Activated T-helper 1 cell treated with anti-CD3 and anti-CD28 coated beads, Interleukin-12 subunit alpha, Interleukin-12 subunit beta, Interleukin-2, Interleukin-4 antibody, amounts not matched to agents 30 ng/mL and 10 ng/mL and 1 ng/mL, durations not matched to agents 14 hours and 24 hours and 36 hours (primary cell): ENCODE data around the gene PLEKHA7. TPM values are rescaled to one million over a fixed set of nuclear protein-coding genes. Genes with fewer than 3 reads are reported as not detected.

ENCODE experiments used
- DNase-seq: peaks from one replicate; pipeline ENCODE4 v3.0.0; 2021; ENCODE audit warnings: low spot score
- H3K27ac Mint-ChIP-seq: one replicate; pipeline ENCODE4 v1.8.0; 2021; ENCODE audit warnings: mild to moderate bottlenecking, mixed read lengths
- H3K27me3 Mint-ChIP-seq: one replicate; pipeline ENCODE4 v1.8.0; 2022; ENCODE audit warnings: mild to moderate bottlenecking, moderate library complexity, mixed read lengths; ENCODE audit not compliant: insufficient read depth
- H3K36me3 Mint-ChIP-seq: one replicate; pipeline ENCODE4 v1.8.0; 2021; ENCODE audit warnings: low read depth, mixed read lengths
- H3K4me1 Mint-ChIP-seq: one replicate; pipeline ENCODE4 v1.8.0; 2021; ENCODE audit warnings: low read depth, mixed read lengths
- H3K4me3 Mint-ChIP-seq: one replicate; pipeline ENCODE4 v1.8.0; 2021; ENCODE audit warnings: mild to moderate bottlenecking, moderate library complexity, mixed read lengths
- H3K9me3 Mint-ChIP-seq: one replicate; pipeline ENCODE4 v1.8.0; 2021; ENCODE audit warnings: mixed read lengths
- intact Hi-C: fragments of 100-400 bp; cut with micrococcal nuclease; formaldehyde crosslinking; loops from one replicate; pipeline ENCODE4 v1.15.1; 2024
- total RNA-seq: library from RNA; stranded (reverse); gene quantifications from 2 replicates; pipeline ENCODE4 v1.2.3, GENCODE V29; 2022

The PLEKHA7 gene
- total RNA-seq, 1 donor from 2014 or later: 10.3 TPM

GRCh38 chr11:16844268-16844771 is 169.9 kb downstream of the PLEKHA7 start:
- DNase-seq: no peak
- no peaks in the 10 kb centered on the region for H3K9me3 Mint-ChIP-seq
- no peaks in the 10 kb centered on the region for H3K36me3 Mint-ChIP-seq
- H3K4me1 Mint-ChIP-seq: no peaks in the 10 kb centered on the region
- peaks cover 2% of the 10 kb centered on the region for H3K27me3 Mint-ChIP-seq
- no peak overlapping the region for H3K27ac Mint-ChIP-seq
- intact Hi-C loops: no loop called here
- no peak overlapping the region for H3K4me3 Mint-ChIP-seq

GRCh38 chr11:16843294-16843693 is 170.9 kb downstream of the PLEKHA7 start:
- no peaks in the 10 kb centered on the region for H3K27me3 Mint-ChIP-seq
- no peaks in the 10 kb centered on the region for H3K36me3 Mint-ChIP-seq
- H3K27ac Mint-ChIP-seq: no peak overlapping the region
- H3K4me1 Mint-ChIP-seq: no peaks in the 10 kb centered on the region
- no peak for DNase-seq
- no peak overlapping the region for H3K4me3 Mint-ChIP-seq
- intact Hi-C loops: no loop called here
- no peaks in the 10 kb centered on the region for H3K9me3 Mint-ChIP-seq

- intact Hi-C loops: no loop called here
- Mint-ChIP-seq H3K4me1 (no peaks in the 10 kb centered on the region), H3K27ac (no peak overlapping the region), H3K4me3 (no peak overlapping the region), H3K9me3 (no peaks in the 10 kb centered on the region), H3K36me3 (no peaks in the 10 kb centered on the region), H3K27me3 (no peaks in the 10 kb centered on the region)
- no peak for DNase-seq
Measured at GRCh38 chr11:16841984-16842383, 172.2 kb downstream of the PLEKHA7 start.

- H3K9me3 Mint-ChIP-seq: no peaks in the 10 kb centered on the region
- no peaks in the 10 kb centered on the region for H3K4me1 Mint-ChIP-seq
- H3K27me3 Mint-ChIP-seq: no peaks in the 10 kb centered on the region
- intact Hi-C loops: no loop called here
- no peak for DNase-seq
- no peak overlapping the region for H3K4me3 Mint-ChIP-seq
- H3K36me3 Mint-ChIP-seq: no peaks in the 10 kb centered on the region
- no peak overlapping the region for H3K27ac Mint-ChIP-seq
Measured at GRCh38 chr11:16841481-16841880, 172.7 kb downstream of the PLEKHA7 start.

GRCh38 chr11:16840951-16841350 is 173.3 kb downstream of the PLEKHA7 start:
- no peaks in the 10 kb centered on the region for H3K4me1 Mint-ChIP-seq
- no peak for DNase-seq
- peaks cover 1% of the 10 kb centered on the region for H3K27me3 Mint-ChIP-seq
- H3K27ac Mint-ChIP-seq: no peak overlapping the region
- H3K4me3 Mint-ChIP-seq: no peak overlapping the region
- H3K9me3 Mint-ChIP-seq: no peaks in the 10 kb centered on the region
- intact Hi-C loops: no loop called here
- H3K36me3 Mint-ChIP-seq: no peaks in the 10 kb centered on the region

- H3K27me3 Mint-ChIP-seq: peaks cover 1% of the 10 kb centered on the region
- H3K36me3 Mint-ChIP-seq: no peaks in the 10 kb centered on the region
- no peaks in the 10 kb centered on the region for H3K9me3 Mint-ChIP-seq
- no peak overlapping the region for H3K4me3 Mint-ChIP-seq
- intact Hi-C loops: no loop called here
- H3K4me1 Mint-ChIP-seq: no peaks in the 10 kb centered on the region
- no peak overlapping the region for H3K27ac Mint-ChIP-seq
- DNase-seq: no peak
Measured at GRCh38 chr11:16839821-16840220, 174.4 kb downstream of the PLEKHA7 start.

- no peak for DNase-seq
- Mint-ChIP-seq H3K4me3 (no peak overlapping the region), H3K9me3 (no peaks in the 10 kb centered on the region), H3K27ac (no peak overlapping the region), H3K27me3 (peaks cover 1% of the 10 kb centered on the region), H3K4me1 (no peaks in the 10 kb centered on the region), H3K36me3 (no peaks in the 10 kb centered on the region)
- intact Hi-C loops: no loop called here
Measured at GRCh38 chr11:16834384-16834783, 179.8 kb downstream of the PLEKHA7 start.

GRCh38 chr11:16833026-16833425 is 181.2 kb downstream of the PLEKHA7 start:
- no peaks in the 10 kb centered on the region for H3K9me3 Mint-ChIP-seq
- H3K27ac Mint-ChIP-seq: no peak overlapping the region
- DNase-seq: no peak
- no peaks in the 10 kb centered on the region for H3K36me3 Mint-ChIP-seq
- intact Hi-C loops: no loop called here
- no peak overlapping the region for H3K4me3 Mint-ChIP-seq
- H3K4me1 Mint-ChIP-seq: no peaks in the 10 kb centered on the region
- H3K27me3 Mint-ChIP-seq: peaks cover 1% of the 10 kb centered on the region

- H3K9me3 Mint-ChIP-seq: no peaks in the 10 kb centered on the region
- H3K27ac Mint-ChIP-seq: no peak overlapping the region
- DNase-seq: no peak
- no peaks in the 10 kb centered on the region for H3K36me3 Mint-ChIP-seq
- H3K4me3 Mint-ChIP-seq: no peak overlapping the region
- intact Hi-C loops: no loop called here
- peaks cover 1% of the 10 kb centered on the region for H3K27me3 Mint-ChIP-seq
- no peaks in the 10 kb centered on the region for H3K4me1 Mint-ChIP-seq
Measured at GRCh38 chr11:16832193-16832539, 182.0 kb downstream of the PLEKHA7 start.

- no peaks in the 10 kb centered on the region for H3K9me3 Mint-ChIP-seq
- intact Hi-C loops: no loop called here
- no peaks in the 10 kb centered on the region for H3K4me1 Mint-ChIP-seq
- no peaks in the 10 kb centered on the region for H3K36me3 Mint-ChIP-seq
- H3K27me3 Mint-ChIP-seq: peaks cover 1% of the 10 kb centered on the region
- no peak overlapping the region for H3K27ac Mint-ChIP-seq
- no peak for DNase-seq
- no peak overlapping the region for H3K4me3 Mint-ChIP-seq
Measured at GRCh38 chr11:16831316-16832192, 182.7 kb downstream of the PLEKHA7 start.

- no peak overlapping the region for H3K4me3 Mint-ChIP-seq
- no peaks in the 10 kb centered on the region for H3K9me3 Mint-ChIP-seq
- H3K4me1 Mint-ChIP-seq: no peaks in the 10 kb centered on the region
- no peaks in the 10 kb centered on the region for H3K27me3 Mint-ChIP-seq
- H3K27ac Mint-ChIP-seq: no peak overlapping the region
- DNase-seq: no peak
- H3K36me3 Mint-ChIP-seq: no peaks in the 10 kb centered on the region
- intact Hi-C loops: loop anchor here (2.0 to 10.0 kb wide), 2 partner anchors 76 to 378 kb away; partner anchors contain the start of gene PIK3C2A
Measured at GRCh38 chr11:16827139-16827538, 187.1 kb downstream of the PLEKHA7 start.

- H3K4me1 Mint-ChIP-seq: peaks cover 4% of the 10 kb centered on the region
- H3K4me3 Mint-ChIP-seq: no peak overlapping the region
- no peak overlapping the region for H3K27ac Mint-ChIP-seq
- peaks cover 3% of the 10 kb centered on the region for H3K27me3 Mint-ChIP-seq
- intact Hi-C loops: loop anchor here (2.0 to 10.0 kb wide), 2 partner anchors 77 to 379 kb away; partner anchors contain the start of gene PIK3C2A
- no peaks in the 10 kb centered on the region for H3K36me3 Mint-ChIP-seq
- no peak for DNase-seq
- no peaks in the 10 kb centered on the region for H3K9me3 Mint-ChIP-seq
Measured at GRCh38 chr11:16825968-16826367, 188.2 kb downstream of the PLEKHA7 start.

GRCh38 chr11:16825101-16825500 is 189.1 kb downstream of the PLEKHA7 start:
- no peak overlapping the region for H3K27ac Mint-ChIP-seq
- peaks cover 3% of the 10 kb centered on the region for H3K27me3 Mint-ChIP-seq
- H3K4me3 Mint-ChIP-seq: no peak overlapping the region
- H3K9me3 Mint-ChIP-seq: no peaks in the 10 kb centered on the region
- no peak for DNase-seq
- no peaks in the 10 kb centered on the region for H3K36me3 Mint-ChIP-seq
- intact Hi-C loops: loop anchor here (10.0 kb wide), 1 partner anchor 380 kb away; the partner anchor contains the start of gene PIK3C2A
- H3K4me1 Mint-ChIP-seq: peaks cover 12% of the 10 kb centered on the region
